ENCODE data around the gene TMEM134.
A peak's percentile ranks its signal among the peaks of the same experiment; 100 is the strongest.
"Not testable (repeated sequence)": the region's sequence is repeated elsewhere in the genome, so short reads cannot be mapped to it uniquely, and the experiment has no call there.

TMEM134 gene

GRCh38 chr11:67432655-67433349 is 36.2 kb downstream of the TMEM134 start:
- H3K4me3 ChIP-seq (ENCODE audit: low read length): no peak overlapping the region
- DNase-seq (ENCODE audit: low read depth): no peak
- TF ChIP-seq CTCF (IDR thresholded peaks at IDR 0.05; ENCODE audit: insufficient read depth, low read depth, low read length, missing control alignments): no peak

DNA sequence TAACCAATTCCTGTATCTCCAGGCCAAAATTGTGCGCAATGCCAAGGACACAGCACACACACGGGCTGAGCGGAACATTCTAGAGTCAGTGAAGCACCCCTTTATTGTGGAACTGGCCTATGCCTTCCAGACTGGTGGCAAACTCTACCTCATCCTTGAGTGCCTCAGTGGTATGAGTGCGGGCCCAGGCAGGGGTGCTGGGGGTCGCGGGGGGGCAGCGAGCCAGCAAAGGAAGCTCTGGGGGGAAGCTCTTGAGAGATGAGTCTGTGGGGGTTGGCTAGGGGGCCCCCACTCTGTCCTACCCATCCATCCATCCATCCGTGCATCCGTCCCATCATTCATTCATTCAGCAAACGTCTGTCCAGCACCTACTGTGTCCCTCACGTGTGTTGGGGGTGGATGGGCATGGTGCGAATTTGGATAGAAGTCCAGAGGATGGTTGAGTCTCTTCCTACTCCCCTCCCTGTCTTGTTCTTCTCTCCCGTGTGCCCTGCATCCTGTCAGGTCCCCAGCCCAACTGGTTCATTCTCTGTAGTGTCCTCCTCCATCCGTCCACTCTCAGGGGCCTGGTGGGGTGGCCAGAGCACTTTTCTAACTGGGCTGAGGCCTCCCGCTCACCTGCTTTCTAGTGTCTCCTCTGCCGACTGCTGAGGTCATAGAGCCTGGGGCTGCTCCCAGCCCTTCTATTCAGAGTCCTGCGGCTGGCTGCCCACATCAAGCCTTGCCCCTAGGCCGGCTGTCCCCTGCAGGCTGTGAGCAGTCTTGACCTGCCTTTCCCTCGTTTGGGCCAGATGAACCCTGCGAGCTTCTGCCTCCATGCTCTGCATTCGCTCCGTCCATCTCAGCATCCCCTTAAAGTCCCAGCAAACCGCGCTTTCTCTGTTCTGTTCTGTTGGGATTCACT is 37.5 kb downstream of the TMEM134 start:
- no peak overlapping the region for H3K4me3 ChIP-seq (ENCODE audit: low read length)
- no peak for DNase-seq (ENCODE audit: low read depth)
- no peak for TF ChIP-seq CTCF (IDR thresholded peaks at IDR 0.05; ENCODE audit: insufficient read depth, low read depth, low read length, missing control alignments)

GRCh38 chr11:67429722-67430121 is 39.3 kb downstream of the TMEM134 start:
- H3K4me3 ChIP-seq (ENCODE audit: low read length): peak overlapping the region; percentile 99
- DNase-seq (ENCODE audit: low read depth): no peak
- TF ChIP-seq CTCF (IDR thresholded peaks at IDR 0.05; ENCODE audit: insufficient read depth, low read depth, low read length, missing control alignments): no peak

DNA sequence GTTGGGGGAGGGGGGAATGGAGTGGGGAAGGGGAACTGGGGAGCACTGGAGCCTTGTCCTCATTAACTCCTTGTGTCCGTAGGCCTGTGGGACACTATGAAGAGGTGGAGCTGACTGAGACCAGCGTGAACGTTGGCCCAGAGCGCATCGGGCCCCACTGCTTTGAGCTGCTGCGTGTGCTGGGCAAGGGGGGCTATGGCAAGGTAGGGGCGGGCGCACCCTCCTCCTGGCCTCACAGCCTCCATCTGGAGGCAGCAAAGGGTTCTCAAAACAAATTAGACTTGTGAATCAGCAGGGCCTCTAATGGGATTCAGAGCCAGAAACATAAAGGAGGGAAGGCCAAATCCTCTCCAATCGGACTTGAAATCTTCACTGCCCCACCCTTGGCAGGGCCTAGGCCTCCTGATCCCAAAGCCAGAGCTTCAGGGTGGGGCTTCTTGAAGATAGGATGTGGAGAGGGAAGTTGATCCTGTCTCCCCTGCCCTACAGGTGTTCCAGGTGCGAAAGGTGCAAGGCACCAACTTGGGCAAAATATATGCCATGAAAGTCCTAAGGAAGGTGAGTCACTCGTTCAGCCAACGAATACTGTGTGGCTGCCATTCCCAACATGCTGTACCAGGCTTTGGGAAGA is 39.9 kb downstream of the TMEM134 start:
- no peak for TF ChIP-seq CTCF (IDR thresholded peaks at IDR 0.05; ENCODE audit: insufficient read depth, low read depth, low read length, missing control alignments)
- peak overlapping the region; percentile 99 for H3K4me3 ChIP-seq (ENCODE audit: low read length)
- peak; percentile 49 for DNase-seq (ENCODE audit: low read depth)

GRCh38 chr11:67428052-67429001 is 40.7 kb downstream of the TMEM134 start, which contains the start of gene RPS6KB2:
RPS6KB2 (plus strand) TSS chr11:67428494; CDS start chr11:67428546, 52 bp downstream.
- no peak for TF ChIP-seq CTCF (IDR thresholded peaks at IDR 0.05; ENCODE audit: insufficient read depth, low read depth, low read length, missing control alignments)
- DNase-seq (ENCODE audit: low read depth): peak; percentile 98

DNA sequence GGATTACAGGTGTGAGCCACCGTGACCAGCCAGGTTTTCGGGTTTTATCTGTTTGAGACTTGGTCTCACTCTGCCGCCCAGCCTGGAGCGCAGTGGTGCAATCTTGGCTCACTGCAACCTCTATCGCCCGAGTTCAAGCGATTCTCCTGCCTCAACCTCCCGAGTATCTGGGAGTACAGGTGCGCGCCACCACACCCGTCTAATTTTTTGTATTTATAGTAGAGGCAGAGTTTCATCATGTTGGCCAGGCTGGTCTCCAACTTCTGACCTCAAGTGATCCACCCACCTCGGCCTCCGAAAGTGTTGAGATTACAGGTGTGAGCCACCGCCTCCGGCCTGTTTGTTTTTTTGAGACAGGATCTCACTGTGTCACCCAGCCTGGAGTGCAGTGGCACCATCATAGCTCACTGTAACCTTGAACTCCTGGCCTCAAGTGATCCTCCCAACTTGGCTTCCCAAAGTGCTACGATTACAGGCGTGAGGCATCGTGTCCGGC is 41.6 kb downstream of the TMEM134 start:
- not testable (repeated sequence) for DNase-seq (ENCODE audit: low read depth)
- peak overlapping the region; percentile 99 for H3K4me3 ChIP-seq (ENCODE audit: low read length)

More at GRCh38 chr11:67428052-67429001, 40.7 kb downstream of the TMEM134 start, which contains the start of gene RPS6KB2:
- H3K4me3 ChIP-seq (ENCODE audit: low read length): peak within 1 kb of the TSS; percentile 99
